ENCODE data around the gene ARID1B.

The ARID1B gene

GRCh38 chr6:157117431-157118095 lies 340.4 kb downstream of the ARID1B start:
- no peak for DNase-seq (ENCODE audit: extremely low read depth in 1 of 2, low read depth in 1 of 2)

GRCh38 chr6:157119502-157120027 lies 342.4 kb downstream of the ARID1B start:
- no peak for DNase-seq (ENCODE audit: extremely low read depth in 1 of 2, low read depth in 1 of 2)

- DNase-seq (ENCODE audit: extremely low read depth in 1 of 2, low read depth in 1 of 2) = no peak
These were observed 343.5 kb downstream of the ARID1B start for GRCh38 chr6:157120534-157121232.

GRCh38 chr6:157121897-157122296 lies 344.7 kb downstream of the ARID1B start:
- DNase-seq (ENCODE audit: extremely low read depth in 1 of 2, low read depth in 1 of 2) = no peak

- no peak for DNase-seq (ENCODE audit: extremely low read depth in 1 of 2, low read depth in 1 of 2)
These were observed 346.1 kb downstream of the ARID1B start for GRCh38 chr6:157123234-157123633.

- DNase-seq (ENCODE audit: extremely low read depth in 1 of 2, low read depth in 1 of 2) = no peak
These were observed 347.5 kb downstream of the ARID1B start for GRCh38 chr6:157124485-157125254.

- no peak for DNase-seq (ENCODE audit: extremely low read depth in 1 of 2, low read depth in 1 of 2)
These were observed 348.4 kb downstream of the ARID1B start for GRCh38 chr6:157125531-157125930.

- DNase-seq (ENCODE audit: extremely low read depth in 1 of 2, low read depth in 1 of 2) = no peak
These were observed 349.3 kb downstream of the ARID1B start for GRCh38 chr6:157126183-157127098.

- no peak for DNase-seq (ENCODE audit: extremely low read depth in 1 of 2, low read depth in 1 of 2)
These were observed 351.1 kb downstream of the ARID1B start for GRCh38 chr6:157128235-157128775.

- no peak for DNase-seq (ENCODE audit: extremely low read depth in 1 of 2, low read depth in 1 of 2)
These were observed 354.1 kb downstream of the ARID1B start for GRCh38 chr6:157131250-157131649.

- DNase-seq (ENCODE audit: extremely low read depth in 1 of 2, low read depth in 1 of 2) = no peak
These were observed 356.7 kb downstream of the ARID1B start for GRCh38 chr6:157133856-157134255.

GRCh38 chr6:157134402-157135047 lies 357.3 kb downstream of the ARID1B start:
- DNase-seq (ENCODE audit: extremely low read depth in 1 of 2, low read depth in 1 of 2) = no peak

GRCh38 chr6:157135691-157136090 lies 358.5 kb downstream of the ARID1B start:
- DNase-seq (ENCODE audit: extremely low read depth in 1 of 2, low read depth in 1 of 2) = no peak

GRCh38 chr6:157137501-157137900 lies 360.3 kb downstream of the ARID1B start:
- no peak for DNase-seq (ENCODE audit: extremely low read depth in 1 of 2, low read depth in 1 of 2)

GRCh38 chr6:157139054-157139708 lies 362.0 kb downstream of the ARID1B start:
- no peak for DNase-seq (ENCODE audit: extremely low read depth in 1 of 2, low read depth in 1 of 2)

GRCh38 chr6:157143171-157143889 lies 366.2 kb downstream of the ARID1B start:
- no peak for DNase-seq (ENCODE audit: extremely low read depth in 1 of 2, low read depth in 1 of 2)

GRCh38 chr6:157143890-157144798 lies 367.0 kb downstream of the ARID1B start:
- no peak for DNase-seq (ENCODE audit: extremely low read depth in 1 of 2, low read depth in 1 of 2)
